Left lobe of liver (tissue), 2 donors: ENCODE results near the gene ERFL. TPM values are rescaled to one million over a fixed set of nuclear protein-coding genes. Genes with fewer than 3 reads are reported as not detected.
"Not testable (repeated sequence)": the region's sequence is repeated elsewhere in the genome, so short reads cannot be mapped to it uniquely, and the experiment has no call there.

Experiments
- ATAC-seq: fragments of 200-7000 bp; cut with Tn5 transposase; one replicate; pipeline ENCODE4 v1.9.1; 2020; ENCODE audit warnings: mild to moderate bottlenecking, moderate library complexity
- DNase-seq: peaks from one replicate; pipeline ENCODE4 v3.0.0-alpha.2; 2020; ENCODE audit warnings: low spot score
- total RNA-seq: library from RNA; stranded (reverse); gene quantifications from one replicate; pipeline ENCODE4 v1.2.1, GENCODE V29; 2021
- donor health status: DM: no; HTN: no; CAD: no; lungs with moderate emphysema.
- donor health status: DM: no; HTN: yes; CAD: no.

Gene ERFL
- total RNA-seq, 1 donor from 2014 or later: not detected

DNA sequence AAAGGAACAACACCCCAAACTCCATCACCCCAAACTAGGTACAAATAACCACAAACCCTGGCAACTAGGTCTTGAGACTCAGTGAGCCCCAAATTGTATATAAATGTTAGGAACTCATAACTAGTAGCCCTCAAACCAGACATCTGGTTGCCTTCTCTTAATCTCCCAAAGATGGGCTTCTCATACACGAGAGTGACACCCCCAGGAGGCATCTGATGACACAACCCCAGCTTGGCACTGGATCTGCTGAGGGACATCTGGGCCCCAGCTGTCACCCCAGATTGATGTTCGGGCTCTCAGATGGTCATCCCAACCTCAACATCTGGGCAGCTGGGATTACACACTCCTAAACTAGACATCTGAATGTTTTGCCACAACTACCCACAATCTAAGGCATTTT lies 16.1 kb upstream of the ERFL start:
- ATAC-seq: no peak

DNA sequence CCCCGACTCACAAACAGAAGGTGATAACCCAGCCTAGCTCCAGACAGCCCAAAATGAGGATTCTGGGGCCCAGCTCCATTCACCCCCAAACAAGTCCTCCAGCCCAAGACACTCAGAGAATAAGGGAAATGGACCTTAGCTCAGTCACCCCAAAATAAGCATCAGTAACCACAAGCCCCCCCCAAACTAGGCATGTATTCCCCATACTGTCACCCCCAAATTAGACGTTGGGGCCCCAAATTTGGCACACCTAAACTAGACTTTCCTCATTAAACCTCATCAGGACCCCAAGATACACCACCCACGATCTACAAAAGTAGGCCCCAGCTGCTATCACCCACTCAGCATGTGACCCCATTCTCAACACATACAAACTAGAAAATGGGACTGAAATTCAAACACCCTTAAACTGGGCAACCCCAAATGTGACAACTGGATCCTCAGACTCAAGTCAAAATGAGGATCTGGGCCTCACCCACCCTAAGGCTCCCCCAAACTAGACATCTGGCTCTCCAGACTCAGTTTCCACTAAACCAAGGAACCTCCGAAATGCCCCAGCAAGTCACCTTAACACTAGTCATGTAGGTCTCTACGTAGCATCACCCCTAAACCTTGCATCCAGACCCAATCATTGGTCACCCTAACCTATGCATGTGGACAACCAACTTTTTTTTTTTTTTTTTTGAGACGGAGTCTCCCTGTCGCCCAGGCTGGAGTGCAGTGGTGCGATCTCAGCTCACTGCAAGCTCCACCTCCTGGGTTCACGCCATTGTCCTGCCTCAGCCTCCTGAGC lies 13.4 kb upstream of the ERFL start:
- ATAC-seq (no peak), DNase-seq (no peak)

More for the DNA sequence above, 16.1 kb upstream of the ERFL start:
- DNase-seq: no peak

DNA sequence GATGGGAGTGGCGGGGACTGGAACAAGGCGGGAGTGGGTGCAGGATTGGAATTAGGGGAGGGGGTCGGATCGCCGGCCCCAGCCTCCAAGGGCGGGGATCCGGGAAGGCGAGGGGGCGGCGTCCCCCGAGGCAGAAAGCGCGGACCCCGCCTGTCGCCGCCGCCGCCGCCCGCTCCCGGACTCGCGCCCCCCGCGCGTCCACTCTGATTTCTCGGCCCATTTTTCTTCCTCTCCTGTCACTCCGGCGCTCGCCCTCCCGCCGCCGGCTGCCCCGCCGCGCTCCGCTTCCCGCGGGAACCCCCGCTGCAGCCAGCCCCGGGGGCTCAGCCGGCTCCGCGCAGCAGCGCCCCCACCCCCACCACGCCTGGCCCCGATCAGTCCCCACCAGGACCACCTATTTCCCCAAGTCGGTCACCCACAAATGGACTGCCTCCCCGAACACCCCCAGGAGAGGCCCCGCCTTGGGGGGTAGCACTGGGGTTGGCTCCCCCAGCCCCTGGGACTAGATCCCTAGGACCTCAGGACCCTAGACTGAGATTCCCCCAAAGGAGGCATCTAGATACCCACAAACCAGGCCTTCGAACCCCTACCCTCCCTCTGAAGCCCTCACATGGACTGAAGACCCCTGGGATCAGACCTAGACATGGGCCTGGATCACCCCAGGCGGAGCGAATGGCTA lies 12.6 kb upstream of the ERFL start:
- ATAC-seq (no peak), DNase-seq (no peak)

DNA sequence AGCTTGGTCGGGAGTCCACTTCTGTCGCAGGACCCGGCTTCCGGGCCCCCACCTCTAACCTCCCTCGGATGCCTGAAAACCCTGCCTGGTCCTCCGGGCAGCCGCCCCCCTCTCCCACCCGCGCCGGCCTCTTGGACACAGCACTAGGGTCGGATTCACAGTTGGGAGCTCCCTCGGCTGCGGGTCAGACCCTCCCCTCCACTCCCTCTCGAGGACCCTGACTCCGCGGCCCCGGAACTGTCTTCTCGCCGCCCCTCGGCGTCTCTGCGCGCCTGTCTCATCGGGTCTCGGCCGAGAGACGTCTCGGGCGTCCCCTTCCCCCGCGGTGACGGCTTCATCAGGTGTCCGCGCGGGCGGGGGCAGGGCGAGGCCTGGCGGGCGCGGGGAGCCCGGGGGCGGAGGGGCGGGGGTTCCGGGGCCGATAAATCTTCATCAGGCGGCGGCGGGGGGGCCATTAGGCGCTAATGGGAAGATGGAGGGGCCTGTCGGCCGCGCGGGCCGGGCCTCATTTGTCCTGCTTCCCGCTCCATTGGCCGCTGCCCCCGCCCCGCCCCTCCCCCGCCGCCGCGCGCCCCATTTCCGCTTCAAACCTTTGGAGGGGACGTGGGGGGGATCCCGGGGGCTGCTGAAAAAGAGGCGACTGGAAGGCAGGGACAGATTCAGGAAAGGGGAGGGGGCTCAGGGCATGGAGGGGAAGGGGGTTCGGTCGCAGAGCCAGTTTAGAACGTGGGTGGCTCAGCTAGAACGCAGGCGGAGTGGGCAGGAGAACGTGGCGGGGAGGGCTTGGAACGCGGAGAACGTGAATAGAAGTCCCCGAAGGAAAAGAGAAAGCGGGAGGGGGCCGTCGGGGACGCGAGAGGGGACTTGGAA lies 11.8 kb upstream of the ERFL start:
- no peak for DNase-seq
- ATAC-seq: no peak

DNA sequence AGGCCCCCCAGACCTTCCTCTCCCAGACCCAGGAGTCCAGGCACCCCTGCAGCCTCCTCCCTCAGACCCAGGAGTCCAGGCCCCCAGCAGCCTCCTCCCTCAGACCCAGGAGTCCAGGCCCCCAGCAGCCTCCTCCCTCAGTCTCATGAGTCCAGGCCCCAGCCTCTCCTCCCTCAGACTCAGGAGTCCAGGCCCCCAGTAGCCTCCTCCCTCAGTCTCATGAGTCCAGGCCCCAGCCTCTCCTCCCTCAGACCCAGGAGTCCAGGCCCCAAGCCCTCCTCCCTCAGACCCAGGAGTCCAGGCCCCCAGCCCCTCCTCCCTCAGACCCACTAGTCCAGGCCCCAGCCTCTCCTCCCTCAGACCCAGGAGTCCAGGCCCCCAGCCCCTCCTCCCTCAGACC lies 11.0 kb upstream of the ERFL start:
- not testable (repeated sequence) for ATAC-seq, DNase-seq

DNA sequence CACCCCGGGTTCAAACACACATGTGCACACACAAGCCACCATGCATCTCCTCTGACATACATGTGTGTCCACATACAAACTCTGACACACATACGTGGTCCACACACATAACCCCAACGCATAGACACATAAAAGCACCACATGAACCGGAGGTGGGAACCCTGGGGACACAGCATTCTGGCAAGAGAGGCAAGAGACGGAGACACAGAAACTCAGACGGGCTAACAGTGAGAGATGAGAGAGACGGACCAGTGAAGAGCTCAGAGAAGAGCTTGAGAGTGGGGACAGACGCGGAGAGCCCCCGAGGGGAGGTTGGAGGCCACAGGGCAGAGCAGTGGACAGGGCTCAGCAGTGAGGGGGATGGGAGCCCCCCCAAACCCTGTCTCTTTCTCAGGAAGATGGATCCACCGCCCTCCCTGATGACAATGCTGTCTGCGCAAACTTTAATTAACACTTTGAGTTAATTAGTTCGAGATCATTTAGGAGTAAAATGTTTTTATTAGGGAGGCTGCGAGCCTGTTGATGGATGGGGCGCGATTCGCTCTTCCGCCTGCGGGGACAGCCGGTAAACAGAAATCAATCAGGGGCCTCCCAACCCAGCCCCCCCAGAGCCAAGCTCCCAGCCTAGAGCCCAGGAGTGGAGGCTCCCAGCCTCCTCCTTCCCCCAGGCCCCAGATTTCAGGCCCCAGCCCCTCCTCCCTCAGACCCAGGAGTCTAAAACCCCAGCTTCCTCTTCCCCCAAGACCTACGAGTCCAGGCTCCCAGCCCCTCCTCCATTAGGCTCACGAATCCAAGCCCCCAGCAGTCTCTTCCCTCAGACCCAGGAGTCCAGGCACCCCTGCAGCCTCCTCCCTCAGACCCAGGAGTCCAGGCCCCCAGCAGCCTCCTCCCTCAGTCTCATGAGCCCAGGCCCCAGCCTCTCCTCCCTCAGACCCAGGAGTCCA lies 9.5 kb upstream of the ERFL start:
- DNase-seq (no peak), ATAC-seq (no peak)

DNA sequence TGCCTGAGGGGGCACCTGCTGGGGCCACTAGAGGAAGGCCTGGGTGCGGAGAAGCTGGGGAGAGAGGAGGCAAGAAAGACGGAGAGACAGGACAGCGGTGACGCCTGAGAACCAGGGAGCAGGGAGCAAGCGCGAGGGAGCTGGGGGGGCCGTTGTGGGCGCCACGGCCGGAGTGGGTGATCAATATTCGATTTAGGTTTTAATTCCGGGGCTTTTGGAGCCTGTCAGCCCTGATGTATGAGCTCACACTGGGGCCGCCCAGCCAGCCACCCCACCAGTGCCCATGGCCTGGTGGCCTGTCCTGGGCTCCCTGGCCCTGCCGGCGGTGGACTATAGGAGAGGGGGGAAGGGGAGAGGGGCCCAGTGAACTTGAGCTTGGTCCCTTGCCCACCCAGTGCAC lies 8.7 kb upstream of the ERFL start:
- no peak for DNase-seq
- ATAC-seq: no peak

DNA sequence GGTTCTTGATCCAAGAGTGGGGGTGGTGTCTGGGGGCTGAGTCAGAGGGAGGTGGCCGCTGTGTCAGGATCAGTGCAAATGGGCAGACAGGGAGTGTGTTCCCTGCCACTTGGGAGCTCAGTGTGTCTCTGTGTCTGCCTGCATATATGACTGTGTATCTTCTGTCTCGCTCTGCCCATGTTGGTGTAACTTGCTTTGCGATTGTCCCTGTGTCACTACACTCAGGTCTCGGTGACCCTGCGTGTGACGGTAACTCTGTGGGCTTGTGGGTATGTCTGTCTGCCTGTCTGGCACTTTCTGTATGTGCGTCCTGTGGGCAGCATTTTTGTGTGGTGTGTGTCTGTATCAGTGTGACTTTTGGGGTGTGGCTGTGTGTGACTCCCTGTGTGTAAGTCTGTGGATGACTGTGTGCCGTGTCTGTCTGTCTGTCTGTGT lies 8.2 kb upstream of the ERFL start:
- DNase-seq (no peak), ATAC-seq (no peak)

DNA sequence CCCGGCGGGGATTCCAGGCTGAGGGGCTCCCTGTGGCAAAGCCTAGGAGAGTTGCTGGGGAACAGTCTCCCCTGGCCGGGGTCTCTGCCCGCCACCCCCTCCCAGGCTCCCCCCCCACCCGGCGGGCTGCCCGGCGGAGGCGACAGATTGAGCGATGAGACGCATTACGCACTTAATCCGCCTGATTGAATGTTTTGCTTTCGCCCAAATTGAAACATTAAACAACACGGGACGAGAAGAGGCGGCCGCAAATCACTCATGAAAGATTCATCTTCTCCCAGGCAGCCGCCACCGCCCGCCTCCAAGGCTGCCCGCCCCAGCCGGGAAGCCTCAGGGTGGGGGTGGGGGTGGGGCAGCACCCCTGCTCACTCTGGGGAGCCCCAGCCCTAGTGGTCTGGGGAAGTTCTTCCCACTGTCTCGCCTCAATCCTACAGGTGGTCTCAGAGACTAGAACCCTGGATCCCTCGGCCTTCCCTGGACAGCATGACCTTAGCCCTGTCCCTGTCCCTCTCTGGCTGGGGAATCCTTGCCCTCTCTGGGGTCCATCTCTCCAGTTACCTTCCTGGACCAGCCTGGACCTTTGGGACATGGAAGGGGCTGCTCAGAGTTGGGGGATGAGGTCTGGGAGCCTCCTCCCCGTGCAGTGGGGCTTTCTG lies 7.6 kb upstream of the ERFL start:
- ATAC-seq: no peak
- no peak for DNase-seq

DNA sequence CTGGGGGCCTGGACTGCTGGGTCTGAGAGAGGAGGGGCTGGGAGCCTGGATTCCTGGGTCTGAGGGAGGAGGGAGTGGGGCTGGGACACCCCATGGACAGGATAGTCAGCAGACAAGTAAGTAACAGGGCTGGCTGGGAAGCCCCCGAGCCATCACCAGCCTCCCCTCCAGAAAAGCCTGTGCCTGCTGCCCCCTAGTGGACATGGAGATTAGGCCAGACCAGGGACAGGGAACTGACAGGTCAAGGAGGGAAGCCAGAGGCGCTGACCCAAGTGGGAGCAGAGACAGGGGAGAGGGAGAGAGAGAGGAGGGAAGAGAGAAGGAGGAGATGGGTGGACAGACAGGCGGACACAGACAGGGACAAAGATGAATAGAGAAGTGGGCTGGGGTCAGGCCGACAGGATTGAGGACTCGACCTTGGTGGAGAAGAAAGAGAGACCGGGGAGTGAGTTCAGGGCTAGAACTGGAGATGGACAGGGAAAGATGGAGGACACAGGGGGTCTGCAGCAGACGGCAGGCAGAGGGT lies 6.7 kb upstream of the ERFL start:
- DNase-seq (peak; percentile 58), ATAC-seq (peak; percentile 88)

DNA sequence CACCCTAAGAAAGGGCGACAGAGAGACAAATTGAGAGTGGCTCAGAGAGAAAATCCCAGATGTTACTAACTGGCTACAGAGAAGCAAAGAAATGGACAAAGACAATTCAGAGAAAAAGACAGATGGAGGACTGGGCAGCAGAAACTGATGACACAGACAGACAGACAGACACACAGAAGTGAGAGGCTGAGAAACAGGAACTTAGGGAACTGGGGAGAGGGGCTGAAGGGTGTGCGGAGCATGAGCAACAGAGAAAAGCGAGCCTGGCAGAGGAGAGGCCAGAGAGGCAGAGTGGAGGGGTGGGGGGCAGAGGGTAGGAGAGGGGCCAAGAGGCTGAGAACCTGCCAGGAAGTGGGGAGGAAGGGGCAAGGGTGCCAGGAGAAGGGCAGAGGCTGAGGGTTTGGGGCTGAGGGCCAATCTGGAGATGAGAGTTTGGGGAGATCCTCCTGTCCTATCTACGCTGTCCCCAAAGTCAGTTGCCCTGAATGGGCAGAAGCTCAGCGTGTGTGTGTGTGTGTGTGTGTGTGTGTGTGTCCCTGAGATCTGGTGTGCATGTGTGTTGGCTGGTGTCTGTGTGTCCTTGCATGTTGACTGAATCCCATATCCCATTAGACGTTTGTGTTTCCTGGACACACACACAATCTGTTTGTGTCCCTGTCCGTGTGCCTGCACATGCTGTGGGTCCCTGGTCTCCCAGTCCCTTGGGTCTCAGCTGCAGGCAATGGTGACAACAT lies 5.6 kb upstream of the ERFL start:
- ATAC-seq (no peak), DNase-seq (no peak)

DNA sequence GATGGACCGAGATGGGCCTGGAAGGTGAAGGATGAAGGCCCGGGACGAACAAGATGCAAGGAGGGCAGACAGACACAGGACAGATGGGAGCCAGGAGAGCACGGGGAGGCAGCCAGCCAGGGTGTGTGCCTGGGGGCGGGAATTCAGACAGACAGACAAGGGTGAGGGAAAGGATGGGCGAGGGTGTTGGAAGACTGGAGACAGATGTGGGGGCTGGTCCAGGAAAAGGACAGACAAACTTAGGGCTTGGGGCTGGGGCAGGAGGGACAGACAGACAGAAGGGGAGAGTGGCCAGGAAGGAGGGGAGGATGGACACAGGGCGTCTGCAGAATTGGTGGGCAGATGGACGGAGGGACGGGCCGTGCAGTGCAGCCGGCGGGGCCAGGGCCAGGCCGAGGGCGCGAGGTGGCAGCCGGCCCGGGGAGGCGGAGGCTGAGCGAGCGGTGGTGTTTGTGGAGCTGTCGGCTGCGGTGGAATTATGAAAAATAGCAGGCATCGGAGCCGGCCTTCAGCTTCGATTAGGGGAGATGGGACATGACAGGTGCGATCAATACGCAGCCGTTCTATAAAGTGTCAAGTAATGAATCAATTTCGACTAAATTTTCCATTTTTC lies 4.6 kb upstream of the ERFL start:
- ATAC-seq (no peak), DNase-seq (no peak)

DNA sequence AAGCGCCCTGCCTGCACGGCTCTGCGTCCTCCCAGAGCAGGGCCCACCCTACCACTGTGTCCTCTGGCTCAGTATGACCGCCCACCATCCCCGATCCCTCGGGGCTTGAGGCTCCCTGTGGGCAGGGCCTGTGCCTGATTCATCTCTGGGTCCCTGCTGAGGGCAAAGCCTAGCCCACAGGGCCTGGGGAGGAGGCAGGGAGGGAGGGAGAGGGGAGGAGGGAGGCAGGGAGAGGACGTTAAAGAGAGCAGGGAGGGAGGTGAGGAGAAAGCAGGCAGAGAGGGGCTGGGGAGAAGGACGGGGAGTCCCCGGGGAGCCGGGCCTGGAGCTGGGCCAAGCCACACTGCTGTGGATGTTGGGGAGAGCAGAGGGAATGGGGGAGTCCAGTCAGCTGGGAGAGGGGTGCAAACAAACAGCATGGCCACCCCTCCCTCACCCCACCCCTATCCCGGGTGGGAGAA lies 4.0 kb upstream of the ERFL start:
- DNase-seq: no peak

DNA sequence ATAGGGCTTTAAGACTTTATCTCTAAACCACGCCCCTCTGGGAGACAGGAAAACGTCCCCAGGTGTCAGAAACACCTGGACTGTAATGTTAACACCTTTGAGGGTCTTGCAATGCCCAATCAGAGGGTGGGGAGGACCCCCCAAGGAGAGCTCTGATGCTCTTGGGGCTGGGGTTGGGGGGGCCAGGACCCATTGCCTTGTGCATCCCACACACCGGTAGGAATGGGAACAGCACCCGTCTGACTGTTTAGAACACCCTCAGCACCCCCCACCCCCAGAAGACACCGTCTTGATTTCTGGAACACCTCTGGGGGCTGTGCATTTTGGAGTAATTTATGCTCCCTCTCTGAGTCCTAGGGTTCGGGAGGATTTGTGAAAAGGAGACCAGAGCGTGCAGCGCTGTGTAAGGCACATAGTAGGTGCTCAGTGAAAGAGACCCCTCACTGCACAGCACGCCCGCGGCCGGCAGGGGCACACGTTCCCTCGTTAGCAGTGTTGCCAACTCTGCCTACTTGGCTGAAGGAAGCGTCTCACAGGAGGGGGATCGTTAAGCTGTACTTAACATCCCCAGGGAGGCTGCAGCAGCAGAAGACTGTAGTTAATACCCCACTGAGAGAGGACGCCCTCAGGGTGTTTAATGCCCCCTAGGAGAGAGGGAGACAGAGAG lies 2.8 kb upstream of the ERFL start:
- ATAC-seq: no peak
- DNase-seq: no peak

More for the DNA sequence above, 4.0 kb upstream of the ERFL start:
- no peak for ATAC-seq

DNA sequence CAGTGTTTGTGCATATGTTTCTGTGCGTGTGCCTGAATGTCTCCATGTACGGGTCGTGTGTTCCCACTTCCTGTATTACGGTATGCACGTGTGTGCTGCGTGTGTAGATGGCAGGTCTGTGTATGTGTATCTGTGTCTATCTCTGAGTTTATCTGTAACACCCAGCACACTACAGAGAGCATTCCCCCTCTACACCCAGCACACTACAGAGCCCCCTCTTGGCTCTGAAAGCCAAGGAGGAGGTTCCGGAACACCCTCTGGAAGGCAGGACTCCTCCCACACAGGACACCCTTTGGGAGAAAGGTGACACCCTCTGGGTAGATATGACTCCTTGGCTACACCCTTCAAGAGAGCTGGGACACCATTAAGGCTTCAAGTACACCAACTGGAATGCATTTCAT lies 2.1 kb upstream of the ERFL start:
- no peak for ATAC-seq
- DNase-seq: no peak

DNA sequence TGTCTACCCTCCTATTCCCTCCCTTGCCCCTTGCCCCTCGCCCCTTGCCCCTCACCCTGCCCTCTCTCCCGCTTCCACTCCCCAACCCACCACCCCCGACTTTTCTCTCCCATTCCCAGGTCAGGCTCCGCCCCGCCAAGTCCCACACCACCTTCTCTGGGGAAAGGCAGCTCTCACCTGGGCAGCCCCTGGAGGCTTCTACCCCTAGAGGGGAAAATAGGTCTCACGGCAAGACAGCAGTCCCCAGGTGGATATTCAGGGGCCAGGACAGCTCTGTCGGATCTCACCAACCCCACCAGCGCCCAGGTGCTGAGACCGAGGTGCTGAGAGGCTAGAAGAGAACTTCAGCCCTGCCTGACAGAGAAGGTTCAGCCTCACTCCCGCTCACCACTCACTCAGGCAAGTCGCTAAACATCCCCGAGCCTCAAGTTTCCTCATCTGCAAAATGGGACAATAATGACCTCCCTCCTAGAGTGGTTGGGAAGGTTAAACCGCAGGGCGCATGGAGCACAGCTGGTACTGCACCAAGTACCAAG lies 1.4 kb upstream of the ERFL start:
- ATAC-seq: no peak
- DNase-seq: no peak

DNA sequence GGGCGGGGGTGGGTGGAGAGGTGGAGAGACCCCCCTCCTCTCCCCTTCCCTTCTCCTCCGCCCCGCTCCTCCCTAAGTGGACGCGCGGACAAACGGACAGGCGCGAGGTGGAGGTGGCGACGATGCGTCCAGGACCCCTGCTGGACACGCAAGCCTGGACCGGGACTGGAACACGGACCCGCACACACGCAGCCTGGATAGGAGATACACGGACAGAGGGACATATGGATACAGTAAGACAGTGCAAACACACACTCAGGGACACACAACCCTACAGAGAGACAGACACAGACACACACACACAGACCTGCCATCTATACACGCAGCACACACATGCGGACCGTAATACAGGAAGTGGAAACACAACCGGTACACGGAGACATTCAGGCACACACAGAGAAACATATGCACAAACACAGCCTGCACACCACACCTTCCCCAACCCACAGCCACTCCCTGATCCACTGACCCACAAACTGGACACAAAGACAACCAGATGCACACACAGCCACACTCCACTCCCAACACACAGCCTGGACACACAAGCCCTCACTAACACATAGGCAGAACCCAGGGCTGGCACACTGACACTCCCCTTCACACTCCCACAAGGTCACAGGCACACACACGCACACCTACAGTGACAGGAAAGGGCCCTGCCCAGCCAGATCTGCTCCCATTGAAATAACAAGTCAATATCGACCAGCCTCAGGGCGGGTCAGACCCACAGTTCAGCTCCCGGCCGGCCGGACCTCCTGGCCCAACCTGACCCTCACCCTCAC lies 696 bp upstream of the ERFL start:
- DNase-seq (no peak), ATAC-seq (peak; percentile 59)
